Stimulated activated CD8-positive, alpha-beta memory T cell treated with anti-CD3 and anti-CD28 coated beads, Interleukin-15, amount 100 ng/mL, for 48 hours (primary cell): ENCODE results near the gene ADGRL3.

ENCODE experiments used
- DNase-seq, 2 donors: peaks; one replicate each; pipeline ENCODE4 v3.0.0-alpha.2; 2020; ENCODE audit warnings: low read depth in 2 of 2

ADGRL3 gene

GRCh38 chr4:62115216-62115615 is 915.1 kb downstream of the ADGRL3 start:
- DNase-seq = no peak

- DNase-seq = no peak
Measured at GRCh38 chr4:62117886-62118285, 917.8 kb downstream of the ADGRL3 start.

- DNase-seq = no peak
Measured at GRCh38 chr4:62118558-62118957, 918.4 kb downstream of the ADGRL3 start.

GRCh38 chr4:62119195-62119594 is 919.1 kb downstream of the ADGRL3 start:
- no peak for DNase-seq

GRCh38 chr4:62126064-62126732 is 926.1 kb downstream of the ADGRL3 start:
- DNase-seq = no peak
